A549 (cell line): ENCODE measurements around the gene SERPINA6. TPM values are rescaled to one million over a fixed set of nuclear protein-coding genes. Genes with fewer than 3 reads are reported as not detected.

ENCODE experiments used
- ATAC-seq, 2 experiments: fragments of 200-7000 bp in 1 of 2; fragments of >200 bp in 1 of 2; cut with Nextera tagmentation in 1 of 2; cut with Tn5 transposase in 1 of 2; 3 replicates each; pipeline versions ENCODE4 v1.8.0 to v1.9.1; 2018 to 2020; ENCODE audit warnings: mild to moderate bottlenecking in 1 of 2, moderate library complexity in 1 of 2
- CTCF ChIA-PET: fragments of 300-600 bp; sonication (Branson Sonifier 250); formaldehyde crosslinking; extraction: SDS; loops from one replicate; lab custom pipeline; 2021; ENCODE audit warnings: antibody characterized with exemption, inconsistent platforms; lab: Yijun Ruan, JAX
- POLR2A ChIA-PET: fragments of 350-600 bp; formaldehyde crosslinking; extraction: SDS; loops from one replicate; lab custom pipeline; 2021; ENCODE audit warnings: antibody characterized with exemption, inconsistent platforms; lab: Yijun Ruan, JAX
- DNase-seq, 2 experiments: peaks; one replicate each; pipeline versions ENCODE4 v3.0.0 to v3.0.0-alpha.2; 2011 to 2016; ENCODE audit warnings: low read depth in 1 of 2, low spot score in 1 of 2
- FAIRE-seq: peaks from 2 replicates; lab custom pipeline; 2011; peaks lifted over from hg19 to GRCh38; lab: Jason Lieb, UNC
- H3K27ac ChIP-seq, 2 experiments: fragments of >200 bp; sonication (Bioruptor Twin); formaldehyde crosslinking; 3 replicates each; pipeline ENCODE4 v1.5.1; 2016 to 2017
- H3K4me1 ChIP-seq: fragments of >200 bp; sonication (Bioruptor Twin); formaldehyde crosslinking; 3 replicates; pipeline ENCODE4 v1.6.1; 2016
- H3K4me2 ChIP-seq: fragments of >200 bp; sonication (Bioruptor Twin); formaldehyde crosslinking; 3 replicates; pipeline ENCODE4 v1.6.1; 2016
- H3K4me3 ChIP-seq: fragments of >200 bp; sonication (Bioruptor Twin); formaldehyde crosslinking; 3 replicates; pipeline ENCODE4 v1.5.1; 2016
- H3K9me3 ChIP-seq: fragments of >200 bp; sonication (Bioruptor Twin); formaldehyde crosslinking; 3 replicates; pipeline ENCODE4 v1.6.1; 2016
- BHLHE40 ChIP-seq: IDR thresholded peaks from 2 replicates; pipeline ENCODE4 v1.6.1; 2012; ENCODE audit warnings: low read depth, low read length, inconsistent platforms
- CEBPB ChIP-seq, 2 experiments: fragments of >200 bp in 1 of 2; sonication (Bioruptor Twin) in 1 of 2; formaldehyde crosslinking in 1 of 2; IDR thresholded peaks; 2 replicates each; pipeline ENCODE4 v1.6.1; 2012 to 2016
- CHD2 ChIP-seq: fragments of 150-350 bp; IDR thresholded peaks from 2 replicates; pipeline ENCODE4 v1.6.1; 2014; ENCODE audit warnings: low read length; ENCODE audit not compliant: partially characterized antibody
- CHD4 ChIP-seq: fragments of 200-600 bp; sonication (generic); IDR thresholded peaks from 2 replicates; pipeline ENCODE4 v1.6.1; 2016; ENCODE audit warnings: antibody characterized with exemption, mild to moderate bottlenecking, borderline replicate concordance
- EHMT2 ChIP-seq: fragments of 200-600 bp; sonication (generic); IDR thresholded peaks from 2 replicates; pipeline ENCODE4 v1.6.1; 2016; ENCODE audit warnings: antibody characterized with exemption, low read depth, mild to moderate bottlenecking, moderate library complexity
- ESRRA ChIP-seq: fragments of 150-350 bp; IDR thresholded peaks from 2 replicates; pipeline ENCODE4 v1.6.1; 2014; ENCODE audit warnings: mild to moderate bottlenecking, low read length, borderline replicate concordance
- GATA3 ChIP-seq: IDR thresholded peaks from 2 replicates; pipeline ENCODE4 v1.6.1; 2012; ENCODE audit warnings: borderline replicate concordance
- HOXB5 ChIP-seq: fragments of 250-450 bp; sonication (Bioruptor Pico); IDR thresholded peaks from 2 replicates; pipeline ENCODE4 v1.5.0; 2020; ENCODE audit warnings: mild to moderate bottlenecking, moderate library complexity
- JUN ChIP-seq, 2 experiments: fragments of >200 bp; sonication (Bioruptor Twin); formaldehyde crosslinking; IDR thresholded peaks; 2 replicates in 1 of 2; 3 replicates in 1 of 2; pipeline ENCODE4 v1.6.1; 2016 to 2017
- JUNB ChIP-seq: fragments of >200 bp; sonication (Bioruptor Twin); formaldehyde crosslinking; IDR thresholded peaks from 2 replicates; pipeline ENCODE4 v1.6.1; 2016
- MAFK ChIP-seq: fragments of 450-650 bp; IDR thresholded peaks from 2 replicates; pipeline ENCODE4 v1.6.1; 2014; ENCODE audit not compliant: partially characterized antibody
- RARB ChIP-seq: fragments of 250-450 bp; sonication (Bioruptor Pico); IDR thresholded peaks from 2 replicates; pipeline ENCODE4 v1.8.0; 2021; ENCODE audit warnings: mild to moderate bottlenecking, moderate library complexity
- RFX5 ChIP-seq: fragments of 450-650 bp; IDR thresholded peaks from 2 replicates; pipeline ENCODE4 v1.7.1; 2014; ENCODE audit warnings: antibody characterized with exemption, mild to moderate bottlenecking, moderate library complexity
- SREBF2 ChIP-seq: fragments of 450-650 bp; IDR thresholded peaks from 2 replicates; pipeline ENCODE4 v1.6.1; 2014; ENCODE audit warnings: mild to moderate bottlenecking, moderate library complexity
- TFCP2L1 ChIP-seq: fragments of 250-450 bp; sonication (Bioruptor Pico); IDR thresholded peaks from 2 replicates; pipeline ENCODE4 v1.5.0; 2021; ENCODE audit warnings: mild to moderate bottlenecking
- TP53 ChIP-seq: fragments of 250-450 bp; sonication (Bioruptor Pico); IDR thresholded peaks from 2 replicates; pipeline ENCODE4 v1.5.0; 2021; ENCODE audit warnings: mild to moderate bottlenecking, moderate library complexity
- ZC3H11A ChIP-seq: fragments of 450-650 bp; IDR thresholded peaks from 2 replicates; pipeline ENCODE4 v1.6.1; 2014; ENCODE audit warnings: antibody characterized with exemption, mild to moderate bottlenecking
- WGBS: methylation state at CpG from one replicate; pipeline ENCODE4 v1.1.6; 2017; ENCODE audit errors: missing lambda C conversion rate; 5-methylcytosine and 5-hydroxymethylcytosine counted together
- polyA plus RNA-seq, 4 experiments: library from polyadenylated mRNA; depleted of rRNA in 3 of 4; stranded (reverse); fragments of >200 nt; fragmentation: RNase III in 1 of 4; extraction: RNeasy Plus Mini Kit Qiagen cat#74134 plus additional on column Dnase treatment in 1 of 4; gene quantifications; 2 replicates in 3 of 4; 3 replicates in 1 of 4; pipeline ENCODE4 v1.2.3, GENCODE V29; 2011 to 2017
- TF ChIP-seq, protein P1 (sequence below): fragments of 450-650 bp; IDR thresholded peaks from 2 replicates; pipeline ENCODE4 v1.6.1; 2014; ENCODE audit warnings: antibody characterized with exemption
- TF ChIP-seq, protein P2 (sequence below): fragments of >200 bp; sonication (Bioruptor Twin); formaldehyde crosslinking; IDR thresholded peaks from 2 replicates; pipeline ENCODE4 v1.6.1; 2016
- TF ChIP-seq, protein P3 (sequence below): fragments of 200-600 bp; sonication (generic); IDR thresholded peaks from 2 replicates; pipeline ENCODE4 v1.6.1; 2016; ENCODE audit warnings: antibody characterized with exemption, mild to moderate bottlenecking, moderate library complexity
- TF ChIP-seq, protein P4 (sequence below): IDR thresholded peaks from 2 replicates; pipeline ENCODE4 v1.6.1; 2012
- TF ChIP-seq, protein P5 (sequence below): fragments of 150-350 bp; IDR thresholded peaks from 2 replicates; pipeline ENCODE4 v1.6.1; 2014; ENCODE audit warnings: low read depth, mild to moderate bottlenecking, low read length

SERPINA6 gene
- polyA plus RNA-seq, 2 of the 4 experiments (the other 2 are of a cell fraction), result 0.43 to 1.8 TPM

DNA sequence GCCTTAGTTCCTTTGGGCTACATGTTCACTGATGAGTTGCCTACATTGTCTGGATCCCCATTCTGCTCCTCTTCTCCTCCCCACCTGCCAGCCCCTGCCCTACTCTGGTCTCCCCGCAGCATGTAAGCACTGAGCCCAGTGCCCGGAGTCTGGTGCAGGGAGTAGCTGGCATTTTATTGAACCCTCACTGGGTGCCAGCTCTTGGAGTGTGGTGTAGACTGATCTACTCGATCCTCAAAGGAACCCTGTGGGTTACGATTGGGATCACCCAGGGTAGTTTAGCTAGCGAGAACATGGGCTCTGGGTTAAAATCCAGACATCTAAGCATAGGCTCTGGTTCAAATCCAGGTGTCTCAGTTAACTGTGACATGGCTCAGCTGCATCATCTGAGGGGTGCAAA, 8.3 kb upstream of the SERPINA6 start:
- Histone ChIP-seq H3K9me3 (no peaks in the 10 kb centered on the region), H3K4me3 (no peak overlapping the region), H3K4me2 (no peak overlapping the region), H3K27ac (no peak overlapping the region), H3K4me1 (no peaks in the 10 kb centered on the region)
- ChIA-PET CTCF (interaction anchor here (1.2 to 1.5 kb wide), 2 partner anchors 10 to 358 kb away, joined by 3 to 4 read pairs; no protein-coding TSS in a partner anchor), POLR2A (no interaction called here)
- TF ChIP-seq EHMT2 (no peak), GATA3 (no peak), CEBPB (IDR thresholded peaks at IDR 0.05) (no peak), RARB (CRISPR knock-in tag) (no peak), HOXB5 (no peak), ZC3H11A (no peak), CHD4 (no peak), SREBF2 (no peak), TP53 (CRISPR knock-in tag) (no peak), CHD2 (no peak), MAFK (no peak)
- TF ChIP-seq, protein P1, sequence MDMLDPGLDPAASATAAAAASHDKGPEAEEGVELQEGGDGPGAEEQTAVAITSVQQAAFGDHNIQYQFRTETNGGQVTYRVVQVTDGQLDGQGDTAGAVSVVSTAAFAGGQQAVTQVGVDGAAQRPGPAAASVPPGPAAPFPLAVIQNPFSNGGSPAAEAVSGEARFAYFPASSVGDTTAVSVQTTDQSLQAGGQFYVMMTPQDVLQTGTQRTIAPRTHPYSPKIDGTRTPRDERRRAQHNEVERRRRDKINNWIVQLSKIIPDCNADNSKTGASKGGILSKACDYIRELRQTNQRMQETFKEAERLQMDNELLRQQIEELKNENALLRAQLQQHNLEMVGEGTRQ, result no peak
- TF ChIP-seq, protein P2, sequence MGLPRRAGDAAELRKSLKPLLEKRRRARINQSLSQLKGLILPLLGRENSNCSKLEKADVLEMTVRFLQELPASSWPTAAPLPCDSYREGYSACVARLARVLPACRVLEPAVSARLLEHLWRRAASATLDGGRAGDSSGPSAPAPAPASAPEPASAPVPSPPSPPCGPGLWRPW, result no peak
- TF ChIP-seq, protein P3, sequence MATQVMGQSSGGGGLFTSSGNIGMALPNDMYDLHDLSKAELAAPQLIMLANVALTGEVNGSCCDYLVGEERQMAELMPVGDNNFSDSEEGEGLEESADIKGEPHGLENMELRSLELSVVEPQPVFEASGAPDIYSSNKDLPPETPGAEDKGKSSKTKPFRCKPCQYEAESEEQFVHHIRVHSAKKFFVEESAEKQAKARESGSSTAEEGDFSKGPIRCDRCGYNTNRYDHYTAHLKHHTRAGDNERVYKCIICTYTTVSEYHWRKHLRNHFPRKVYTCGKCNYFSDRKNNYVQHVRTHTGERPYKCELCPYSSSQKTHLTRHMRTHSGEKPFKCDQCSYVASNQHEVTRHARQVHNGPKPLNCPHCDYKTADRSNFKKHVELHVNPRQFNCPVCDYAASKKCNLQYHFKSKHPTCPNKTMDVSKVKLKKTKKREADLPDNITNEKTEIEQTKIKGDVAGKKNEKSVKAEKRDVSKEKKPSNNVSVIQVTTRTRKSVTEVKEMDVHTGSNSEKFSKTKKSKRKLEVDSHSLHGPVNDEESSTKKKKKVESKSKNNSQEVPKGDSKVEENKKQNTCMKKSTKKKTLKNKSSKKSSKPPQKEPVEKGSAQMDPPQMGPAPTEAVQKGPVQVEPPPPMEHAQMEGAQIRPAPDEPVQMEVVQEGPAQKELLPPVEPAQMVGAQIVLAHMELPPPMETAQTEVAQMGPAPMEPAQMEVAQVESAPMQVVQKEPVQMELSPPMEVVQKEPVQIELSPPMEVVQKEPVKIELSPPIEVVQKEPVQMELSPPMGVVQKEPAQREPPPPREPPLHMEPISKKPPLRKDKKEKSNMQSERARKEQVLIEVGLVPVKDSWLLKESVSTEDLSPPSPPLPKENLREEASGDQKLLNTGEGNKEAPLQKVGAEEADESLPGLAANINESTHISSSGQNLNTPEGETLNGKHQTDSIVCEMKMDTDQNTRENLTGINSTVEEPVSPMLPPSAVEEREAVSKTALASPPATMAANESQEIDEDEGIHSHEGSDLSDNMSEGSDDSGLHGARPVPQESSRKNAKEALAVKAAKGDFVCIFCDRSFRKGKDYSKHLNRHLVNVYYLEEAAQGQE, result no peak
- WGBS, result 47% methylated on average over 5 of the region's 5 CpGs
- ATAC-seq, result no peak; a peak in 1 of 6 replicates
- DNase-seq, result no peak
- no peak for FAIRE-seq

DNA sequence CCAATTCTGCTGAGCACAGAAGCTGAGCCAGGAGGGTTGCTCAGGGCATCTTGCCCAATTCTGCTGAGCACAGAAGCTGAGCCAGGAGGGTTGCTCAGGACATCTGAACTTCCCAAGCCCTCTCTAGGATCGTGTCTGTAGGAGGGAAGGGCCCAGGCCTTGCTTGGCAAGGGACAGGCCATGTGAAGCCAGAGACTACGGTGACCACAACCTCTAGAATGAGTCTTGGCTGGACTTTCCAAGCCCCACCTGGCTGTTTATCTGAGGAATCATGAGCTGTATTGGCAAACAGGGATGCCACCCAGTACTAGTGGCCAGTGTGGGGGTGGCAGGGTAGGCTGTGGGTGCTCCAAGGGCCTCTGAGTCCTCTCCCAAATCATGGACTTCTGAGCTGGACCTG, 7.7 kb upstream of the SERPINA6 start:
- no peak overlapping the region for H3K4me3 ChIP-seq
- DNase-seq, result no peak
- no CpG with 5 or more reads among the region's 2 CpGs for WGBS
- no peak for ATAC-seq
- no peaks in the 10 kb centered on the region for H3K4me1 ChIP-seq
- H3K27ac ChIP-seq, result no peak overlapping the region
- no peak for TF ChIP-seq ESRRA
- no peak for TF ChIP-seq EHMT2
- no peak for TF ChIP-seq TFCP2L1 (CRISPR knock-in tag)
- TF ChIP-seq, protein P4, sequence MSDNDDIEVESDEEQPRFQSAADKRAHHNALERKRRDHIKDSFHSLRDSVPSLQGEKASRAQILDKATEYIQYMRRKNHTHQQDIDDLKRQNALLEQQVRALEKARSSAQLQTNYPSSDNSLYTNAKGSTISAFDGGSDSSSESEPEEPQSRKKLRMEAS, result no peak
- TF ChIP-seq JUN (IDR thresholded peaks at IDR 0.05), result no peak
- TF ChIP-seq TP53 (CRISPR knock-in tag), result no peak
- TF ChIP-seq BHLHE40, result no peak
- TF ChIP-seq, protein P5, sequence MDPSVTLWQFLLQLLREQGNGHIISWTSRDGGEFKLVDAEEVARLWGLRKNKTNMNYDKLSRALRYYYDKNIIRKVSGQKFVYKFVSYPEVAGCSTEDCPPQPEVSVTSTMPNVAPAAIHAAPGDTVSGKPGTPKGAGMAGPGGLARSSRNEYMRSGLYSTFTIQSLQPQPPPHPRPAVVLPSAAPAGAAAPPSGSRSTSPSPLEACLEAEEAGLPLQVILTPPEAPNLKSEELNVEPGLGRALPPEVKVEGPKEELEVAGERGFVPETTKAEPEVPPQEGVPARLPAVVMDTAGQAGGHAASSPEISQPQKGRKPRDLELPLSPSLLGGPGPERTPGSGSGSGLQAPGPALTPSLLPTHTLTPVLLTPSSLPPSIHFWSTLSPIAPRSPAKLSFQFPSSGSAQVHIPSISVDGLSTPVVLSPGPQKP, result no peak
- TF ChIP-seq JUNB, result no peak
- no peak for TF ChIP-seq RFX5
- no peaks in the 10 kb centered on the region for H3K9me3 ChIP-seq
- H3K4me2 ChIP-seq, result no peak overlapping the region
- ChIA-PET CTCF (interaction anchor here (1.2 to 1.5 kb wide), 2 partner anchors 9 to 358 kb away, joined by 3 to 4 read pairs; no protein-coding TSS in a partner anchor), POLR2A (no interaction called here)
- no peak for FAIRE-seq
